HEK293T (cell line): ENCODE data around the gene MAGED4B.

ENCODE experiments used
- ARNT ChIP-seq: fragments of 450-650 bp; IDR thresholded peaks from 2 replicates; pipeline ENCODE4 v1.6.1; 2017; ENCODE audit warnings: mild to moderate bottlenecking
- CTBP1 ChIP-seq: fragments of 450-650 bp; IDR thresholded peaks from 2 replicates; pipeline ENCODE4 v1.6.1; 2016; ENCODE audit warnings: borderline replicate concordance
- ELF4 ChIP-seq: fragments of 450-650 bp; IDR thresholded peaks from 2 replicates; pipeline ENCODE4 v1.6.1; 2017; ENCODE audit warnings: antibody characterized with exemption
- FOXA1 ChIP-seq: fragments of 450-650 bp; IDR thresholded peaks from 2 replicates; pipeline ENCODE4 v1.6.1; 2016; ENCODE audit warnings: mild to moderate bottlenecking
- FOXK2 ChIP-seq: fragments of 450-650 bp; IDR thresholded peaks from 2 replicates; pipeline ENCODE4 v1.6.1; 2016; ENCODE audit warnings: mild to moderate bottlenecking
- FOXM1 ChIP-seq: fragments of 450-650 bp; IDR thresholded peaks from 2 replicates; pipeline ENCODE4 v1.6.1; 2017; ENCODE audit warnings: mild to moderate bottlenecking, borderline replicate concordance
- HDGF ChIP-seq: fragments of 450-650 bp; IDR thresholded peaks from 2 replicates; pipeline ENCODE4 v1.6.1; 2017; ENCODE audit warnings: antibody characterized with exemption, borderline replicate concordance
- L3MBTL2 ChIP-seq: fragments of 450-650 bp; conservative IDR thresholded peaks from 2 replicates; pipeline ENCODE4 v1.6.1; 2016; ENCODE audit warnings: mild to moderate bottlenecking
- NFRKB ChIP-seq: fragments of 450-650 bp; IDR thresholded peaks from 2 replicates; pipeline ENCODE4 v1.6.1; 2016; ENCODE audit warnings: mild to moderate bottlenecking, moderate library complexity
- SP1 ChIP-seq: fragments of 450-650 bp; IDR thresholded peaks from 2 replicates; pipeline ENCODE4 v1.6.1; 2017
- SUZ12 ChIP-seq: fragments of 450-650 bp; IDR thresholded peaks from 2 replicates; pipeline ENCODE4 v1.6.1; 2016; ENCODE audit warnings: mild to moderate bottlenecking
- ZNF384 ChIP-seq: fragments of 450-650 bp; IDR thresholded peaks from 2 replicates; pipeline ENCODE4 v1.6.1; 2016

- no peak for TF ChIP-seq SP1
- no peak for TF ChIP-seq HDGF
- TF ChIP-seq L3MBTL2: no peak
- TF ChIP-seq NFRKB: no peak
- TF ChIP-seq CTBP1: no peak
- no peak for TF ChIP-seq SUZ12
- TF ChIP-seq ZNF384: no peak
- TF ChIP-seq ARNT: no peak
- no peak for TF ChIP-seq FOXK2
- no peak for TF ChIP-seq FOXA1
- TF ChIP-seq ELF4: no peak
- TF ChIP-seq FOXM1: no peak
Observed at GRCh38 chrX:52118262-52118661, 49.3 kb upstream of the MAGED4B start.
